ENCODE data around the gene RTP2. TPM values are rescaled to one million over a fixed set of nuclear protein-coding genes. Genes with fewer than 3 reads are reported as not detected.

Gene RTP2
- total RNA-seq, 1 donor from 2014 or later: not detected

DNA sequence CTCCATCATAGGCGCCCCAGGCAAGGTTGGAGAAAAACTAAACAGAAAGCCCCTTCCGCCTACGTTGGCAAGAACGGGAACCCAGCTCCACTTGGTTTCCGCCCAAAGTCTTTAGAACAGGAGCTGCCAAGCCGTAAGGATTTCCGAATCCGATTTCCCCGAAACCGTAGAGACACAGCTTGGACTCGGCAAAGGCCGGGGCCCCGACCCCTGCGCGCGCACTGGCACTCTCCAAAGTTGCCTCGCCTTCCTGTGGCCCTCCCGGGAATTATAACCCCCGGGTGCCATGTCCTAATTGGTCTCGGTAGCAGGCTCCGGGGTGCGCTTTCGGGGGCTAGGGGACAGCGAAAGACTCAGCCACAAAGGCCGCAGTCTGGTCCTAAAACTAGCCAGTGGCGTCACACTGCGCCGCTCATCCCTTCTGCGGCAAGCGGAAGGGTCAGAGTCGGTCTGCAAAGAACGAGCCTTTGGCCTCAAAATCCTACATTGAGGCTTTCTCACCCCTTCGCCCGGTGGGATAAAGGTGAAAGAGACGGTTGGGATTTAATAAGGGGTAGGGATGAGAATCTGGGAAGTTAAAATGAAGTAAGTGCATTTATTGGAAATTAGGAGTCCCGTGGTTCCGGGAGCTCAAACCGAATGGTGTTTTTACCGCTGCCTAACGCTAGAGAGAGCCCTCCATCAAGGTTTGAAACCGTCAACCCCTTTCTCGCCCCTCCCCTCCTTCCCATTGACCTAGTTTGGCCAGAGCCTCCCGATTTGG lies 36.2 kb upstream of the RTP2 start:
- peak; percentile 84 for DNase-seq (ENCODE audit: low read depth)

DNA sequence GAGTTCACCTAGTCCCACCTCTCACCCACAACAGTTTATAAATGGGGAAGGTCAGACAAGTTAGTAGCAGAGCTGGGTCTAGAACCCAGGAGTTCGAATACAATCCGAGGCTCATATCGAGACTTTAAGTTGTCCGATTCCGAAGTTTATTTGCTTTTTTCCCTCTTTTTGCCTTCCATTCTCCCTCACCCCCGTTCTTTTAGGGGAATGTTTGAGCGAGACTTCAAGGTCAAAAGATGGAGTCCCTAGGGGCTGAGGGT lies 35.6 kb upstream of the RTP2 start:
- DNase-seq (ENCODE audit: low read depth): no peak

DNA sequence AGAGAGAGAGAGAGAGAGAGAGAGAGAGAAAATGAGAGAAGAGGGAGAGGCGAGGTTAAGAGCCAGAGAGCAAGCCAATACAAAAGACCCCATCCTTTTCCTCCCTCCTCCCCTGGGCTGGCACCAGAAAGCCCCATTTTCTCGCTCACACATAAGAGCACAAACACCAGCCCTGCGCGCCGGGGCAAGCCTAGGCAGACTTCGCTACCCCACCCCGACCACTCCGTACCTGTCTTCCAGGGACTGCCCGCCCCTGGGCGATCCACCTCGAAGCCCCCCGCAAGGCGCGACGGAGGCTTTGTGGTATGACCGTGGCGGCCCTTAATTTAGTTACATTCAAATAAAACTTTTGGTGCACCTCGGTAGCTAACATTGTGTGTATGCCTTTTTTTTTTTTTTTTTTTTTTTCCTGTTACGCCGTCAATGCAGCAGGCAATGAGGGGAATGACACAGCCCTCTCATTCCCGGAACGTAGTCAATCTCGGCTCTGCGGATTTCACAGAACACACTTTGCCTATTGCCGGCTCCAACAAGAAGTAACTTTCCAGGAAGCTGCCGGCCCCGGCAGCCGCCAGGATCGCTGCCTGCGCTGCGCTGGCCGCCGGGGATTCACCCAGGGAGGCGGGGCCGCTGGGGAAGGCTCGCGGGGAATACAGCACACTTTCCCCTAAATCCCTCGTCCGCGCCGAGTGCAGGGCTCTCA lies 35.2 kb upstream of the RTP2 start:
- peak; percentile 63 for DNase-seq (ENCODE audit: low read depth)

DNA sequence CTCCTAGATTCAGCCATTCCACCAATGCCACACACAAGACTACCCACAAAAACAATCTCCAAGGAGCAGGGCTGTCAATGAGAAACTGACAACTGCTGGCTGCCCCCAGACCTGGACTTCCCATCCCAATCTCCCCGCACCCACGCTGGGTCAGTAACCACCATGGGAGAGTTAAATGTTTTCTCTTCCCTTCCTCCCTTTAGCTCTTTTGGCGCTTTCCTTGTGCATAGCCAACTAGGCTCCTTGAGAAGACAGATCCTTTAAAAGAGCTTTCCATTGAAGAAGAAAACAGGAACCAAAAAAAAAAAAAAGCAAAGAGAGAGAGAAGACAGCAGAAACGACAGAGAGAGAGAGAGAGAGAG lies 34.6 kb upstream of the RTP2 start:
- no peak for DNase-seq (ENCODE audit: low read depth)

DNA sequence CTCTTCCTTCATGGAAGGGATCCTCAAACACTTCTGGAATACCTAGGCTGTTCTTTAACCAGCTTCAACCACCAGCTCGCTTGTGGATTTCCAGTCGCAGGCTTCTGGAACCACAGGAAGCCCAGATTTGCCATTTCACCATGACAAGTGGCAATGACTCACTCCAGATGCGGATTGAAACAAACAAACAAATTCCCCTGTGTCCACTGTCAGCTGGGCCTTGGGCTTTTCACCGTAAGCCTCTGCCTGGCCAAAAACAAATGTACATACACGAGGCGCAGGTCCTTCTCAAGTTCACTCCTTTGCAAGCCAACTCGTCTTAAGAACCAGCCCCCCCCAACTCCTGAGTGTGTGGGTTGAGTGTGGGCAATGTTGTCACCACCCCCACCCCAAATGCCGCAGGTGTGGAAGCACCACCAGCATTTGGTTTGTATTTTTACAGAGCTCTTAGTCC lies 34.1 kb upstream of the RTP2 start:
- DNase-seq (ENCODE audit: low read depth): peak; percentile 93

DNA sequence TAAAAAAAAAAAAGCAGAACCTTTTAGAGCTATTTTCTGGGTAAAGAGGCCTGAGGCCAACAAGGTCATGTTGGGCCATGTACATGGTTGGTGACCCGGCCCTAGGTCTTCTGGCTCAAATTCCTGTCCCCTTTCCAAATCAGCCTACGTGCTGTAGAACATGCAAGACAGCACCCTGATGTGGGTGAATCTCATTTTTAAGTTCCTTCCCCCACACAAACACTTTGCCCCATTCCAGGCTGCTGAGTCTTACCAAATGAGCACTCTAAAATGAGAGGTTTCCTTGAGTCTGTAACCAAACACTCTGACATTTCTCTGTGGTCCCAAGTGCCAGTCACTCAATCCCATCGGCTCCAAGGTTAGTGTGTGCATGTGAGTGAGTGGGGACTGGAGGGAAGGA lies 33.5 kb upstream of the RTP2 start:
- DNase-seq (ENCODE audit: low read depth): no peak

DNA sequence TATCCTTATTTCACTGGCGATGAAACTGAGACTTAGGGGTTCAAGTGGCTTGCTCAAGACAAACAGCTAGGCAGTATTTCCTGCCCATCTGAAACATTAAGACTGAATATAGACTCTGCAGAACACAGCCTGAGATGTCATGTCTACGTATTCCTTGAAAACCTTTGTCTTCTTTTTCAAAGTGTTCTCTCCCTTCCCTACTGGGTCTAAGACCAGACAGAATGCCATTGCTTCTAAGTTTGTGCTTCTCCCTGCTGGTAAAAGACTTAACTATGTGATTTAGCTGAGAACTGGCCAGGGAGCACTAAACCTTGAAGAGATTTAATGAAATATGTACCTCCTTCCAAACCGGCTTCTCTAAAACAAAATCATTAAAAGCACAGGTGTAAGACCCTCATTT lies 33.0 kb upstream of the RTP2 start:
- no peak for DNase-seq (ENCODE audit: low read depth)

DNA sequence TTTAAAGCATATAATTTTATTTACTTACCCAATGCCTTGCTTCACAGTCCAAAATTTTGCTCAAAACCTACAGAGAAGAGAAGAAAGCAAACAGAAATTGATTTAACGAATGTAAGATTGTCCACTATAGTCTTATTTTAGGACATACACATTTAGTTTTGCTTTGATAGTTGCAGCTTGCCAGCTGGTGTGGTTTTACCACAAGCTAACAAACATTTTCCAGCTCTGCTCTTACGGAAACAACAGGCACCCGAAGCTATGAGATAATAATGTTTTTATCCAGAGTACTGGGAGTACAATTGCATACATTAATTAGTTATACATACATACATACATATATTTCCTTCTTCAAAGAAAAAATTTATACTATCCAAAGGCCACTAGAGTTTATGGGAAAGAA lies 32.5 kb upstream of the RTP2 start:
- no peak for DNase-seq (ENCODE audit: low read depth)

DNA sequence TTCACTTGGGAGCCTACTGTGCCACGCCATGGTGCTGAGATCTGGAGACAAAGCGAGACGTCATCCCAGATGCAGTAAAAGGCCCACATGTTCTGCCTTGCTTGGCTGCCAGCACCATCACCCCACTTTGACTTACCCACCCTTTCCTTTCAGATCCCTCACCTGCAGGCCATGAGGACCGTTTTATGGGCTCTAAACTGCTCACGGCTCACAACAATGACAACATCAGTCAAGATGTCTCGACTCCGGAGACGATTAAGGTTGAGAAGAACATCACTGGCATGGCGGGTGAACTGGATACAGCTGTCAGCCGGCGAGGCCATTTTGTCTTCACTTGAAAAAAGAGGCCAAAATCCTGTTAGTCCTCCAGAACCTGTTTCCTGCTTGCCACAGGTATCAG lies 31.0 kb upstream of the RTP2 start:
- DNase-seq (ENCODE audit: low read depth): no peak

DNA sequence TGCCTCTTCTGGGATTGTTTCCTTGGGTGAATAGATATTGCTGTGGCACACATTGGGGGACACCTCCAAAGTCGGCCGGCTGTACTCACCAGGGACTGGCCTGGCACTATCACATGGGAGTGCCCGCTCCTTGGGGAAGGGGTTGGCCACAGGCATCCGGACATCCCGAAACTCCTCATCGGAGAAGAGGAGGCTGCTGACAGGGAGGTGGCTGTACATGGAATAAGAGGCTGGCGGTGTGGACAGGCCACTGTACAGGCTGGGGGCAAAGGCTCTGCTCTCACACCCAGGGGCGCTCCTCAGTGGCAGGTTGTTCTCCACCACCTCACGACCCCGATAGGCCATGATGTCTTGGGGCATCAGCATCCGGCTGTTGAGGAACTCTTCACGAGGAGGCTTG lies 27.2 kb upstream of the RTP2 start:
- no peak for DNase-seq (ENCODE audit: low read depth)

DNA sequence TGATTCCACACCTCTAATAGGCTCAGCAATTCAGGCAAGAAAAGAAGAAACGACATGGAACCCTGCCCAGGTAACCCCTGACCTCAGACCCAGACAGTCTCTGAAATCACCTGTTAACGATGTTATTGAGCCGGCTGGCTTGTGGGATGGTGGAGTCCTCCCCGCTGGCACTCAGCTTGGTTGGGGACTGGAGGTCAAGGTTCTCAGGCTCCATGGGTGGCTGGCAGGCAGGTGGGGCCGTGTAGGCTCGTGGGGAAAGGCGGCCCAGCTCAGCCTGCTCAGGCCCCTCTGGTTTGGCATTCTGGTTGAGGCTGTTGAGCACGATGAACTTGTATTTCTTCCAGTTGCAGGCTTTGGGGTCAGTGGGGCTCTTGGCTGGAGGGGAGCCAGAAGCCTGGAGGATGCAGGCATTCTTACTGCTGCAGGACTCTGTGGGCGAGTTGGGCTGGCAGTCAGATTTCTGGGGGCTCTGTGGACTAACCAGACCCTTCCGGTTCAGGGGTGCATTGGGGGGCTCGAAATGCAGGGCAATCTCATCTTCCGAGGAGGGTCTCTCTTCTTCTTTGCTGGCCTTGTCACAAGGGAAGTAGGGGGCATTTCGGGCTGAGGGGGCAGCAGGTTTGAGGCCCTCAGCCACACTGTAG lies 26.7 kb upstream of the RTP2 start:
- DNase-seq (ENCODE audit: low read depth): no peak

DNA sequence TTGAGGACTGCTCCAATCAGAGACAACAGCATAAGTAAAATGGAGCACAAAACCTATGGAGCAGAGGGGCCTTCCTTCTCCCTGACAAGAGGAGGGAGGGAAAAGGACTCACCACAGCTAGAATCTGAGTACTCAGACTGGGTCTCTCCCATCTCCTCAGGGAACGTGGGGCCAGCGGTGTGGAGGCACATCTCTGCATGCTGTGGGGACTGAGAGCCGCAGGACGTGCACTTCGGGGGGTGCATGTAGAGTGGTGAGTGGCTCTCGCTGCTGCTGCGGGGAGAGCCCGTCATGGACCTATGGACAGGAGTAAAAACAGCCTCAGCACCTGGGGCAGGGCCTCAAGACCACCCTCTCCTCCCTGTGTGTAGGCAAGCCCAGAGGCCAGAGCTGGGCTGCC lies 25.9 kb upstream of the RTP2 start:
- no peak for DNase-seq (ENCODE audit: low read depth)

DNA sequence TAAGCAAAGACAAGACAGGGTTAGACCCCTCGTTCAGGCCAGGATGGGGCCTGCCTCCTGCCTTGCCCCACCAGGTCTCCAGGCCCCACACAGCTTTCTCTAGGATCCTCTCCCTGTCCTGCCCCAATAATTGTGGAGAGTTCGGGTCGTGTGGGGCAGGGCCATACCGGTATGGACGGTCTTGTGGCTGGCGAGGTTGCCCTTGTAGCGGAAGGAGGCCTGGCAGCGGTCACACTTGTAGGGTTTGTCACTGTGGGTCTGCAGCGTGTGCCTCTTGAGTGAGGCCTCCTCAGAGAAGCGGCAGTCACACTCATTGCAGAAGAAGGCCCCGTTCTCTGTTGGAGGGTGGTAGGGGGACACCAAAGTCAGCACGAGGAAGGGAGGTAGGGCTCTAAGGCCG lies 24.2 kb upstream of the RTP2 start:
- no peak for DNase-seq (ENCODE audit: low read depth)

DNA sequence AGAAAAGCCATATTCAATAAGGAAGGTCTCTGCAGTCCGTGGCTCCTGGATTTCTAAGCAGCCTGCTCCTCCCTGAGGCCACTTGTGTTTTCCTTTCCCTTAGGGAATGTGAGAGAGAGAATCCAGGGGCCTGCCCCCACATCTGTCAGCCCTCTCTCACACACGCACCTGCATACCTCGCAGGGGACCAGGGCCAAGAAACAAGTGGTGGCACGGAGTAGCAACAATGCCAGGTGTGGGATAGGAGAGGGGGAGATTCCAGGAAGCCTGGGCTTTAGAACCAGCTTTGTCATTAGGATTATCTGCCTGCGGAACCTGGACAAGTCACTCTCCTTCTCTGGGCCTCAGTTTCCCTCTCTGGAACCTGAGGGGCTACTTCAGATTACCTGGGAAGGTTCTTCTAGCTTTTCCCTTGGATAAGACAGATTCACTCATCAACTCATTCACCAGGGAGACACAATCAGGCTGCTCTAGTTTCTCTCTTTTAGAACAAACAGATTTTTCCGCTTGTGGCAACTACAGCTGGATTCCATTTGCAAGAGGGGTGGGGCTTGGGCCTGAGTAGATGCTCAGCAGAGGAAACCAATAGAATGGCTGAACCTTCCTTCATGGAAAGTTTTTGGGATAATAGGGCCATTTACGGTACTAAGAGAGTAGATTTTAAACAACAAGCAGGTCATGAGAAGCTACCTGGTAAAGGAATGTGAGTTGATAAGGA lies 23.5 kb upstream of the RTP2 start:
- DNase-seq (ENCODE audit: low read depth): no peak

DNA sequence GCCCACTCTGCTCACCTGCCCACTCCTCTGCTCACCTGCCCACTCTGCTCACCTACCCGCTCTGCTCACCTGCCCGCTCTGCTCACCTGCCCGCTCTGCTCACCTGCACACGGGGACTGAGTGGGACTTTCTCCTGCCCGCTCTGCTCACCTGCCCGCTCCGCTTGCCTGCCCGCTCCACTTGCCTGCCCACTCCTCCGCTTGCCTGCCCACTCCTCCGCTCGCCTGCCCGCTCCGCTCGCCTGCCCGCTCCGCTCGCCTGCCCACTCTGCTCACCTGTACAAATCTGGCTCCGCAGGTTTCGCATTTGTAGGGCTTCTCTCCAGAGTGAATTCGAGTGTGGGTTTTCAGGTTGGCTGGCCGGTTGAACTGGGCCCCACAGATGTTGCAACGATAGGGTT lies 22.9 kb upstream of the RTP2 start:
- no peak for DNase-seq (ENCODE audit: low read depth)

DNA sequence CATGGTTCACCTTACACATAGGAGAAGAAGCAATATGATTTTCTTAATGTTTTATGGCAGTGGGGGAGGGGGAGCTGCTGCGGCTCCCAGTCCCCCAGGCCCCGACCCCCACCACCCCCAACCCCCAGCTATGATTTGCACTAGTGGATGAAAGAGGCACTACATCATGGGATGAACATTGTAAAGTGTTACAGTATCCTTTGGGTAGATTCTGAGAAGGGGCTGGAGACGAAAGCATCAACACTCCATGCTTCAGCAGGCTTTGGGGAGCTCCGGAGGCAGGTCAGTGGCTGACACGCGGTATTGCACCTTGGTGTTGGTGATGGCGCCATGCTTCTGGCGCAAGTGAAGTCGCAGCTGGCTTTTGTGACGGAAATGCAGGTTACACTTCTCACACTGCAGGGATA lies 19.9 kb upstream of the RTP2 start:
- DNase-seq (ENCODE audit: low read depth): no peak

DNA sequence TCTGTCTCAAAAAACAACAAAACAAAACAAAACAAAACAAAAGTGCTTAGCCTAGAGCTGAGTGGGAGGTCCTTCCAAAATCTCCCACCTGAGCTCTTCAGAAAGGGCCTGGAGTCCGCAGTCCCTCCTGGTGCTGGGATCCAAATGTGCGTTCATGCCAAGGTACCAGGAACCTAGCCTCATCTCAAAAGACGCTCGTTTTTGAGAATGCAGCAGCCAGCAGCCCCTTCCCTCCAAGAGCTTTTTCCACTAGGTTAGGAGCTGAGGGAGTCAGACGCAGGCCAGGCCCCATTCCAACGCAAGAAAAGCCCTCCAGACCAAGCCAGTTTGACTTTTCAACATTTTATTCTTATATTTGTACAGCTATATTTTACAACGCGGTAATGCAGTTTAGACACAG lies 18.7 kb upstream of the RTP2 start:
- no peak for DNase-seq (ENCODE audit: low read depth)

DNA sequence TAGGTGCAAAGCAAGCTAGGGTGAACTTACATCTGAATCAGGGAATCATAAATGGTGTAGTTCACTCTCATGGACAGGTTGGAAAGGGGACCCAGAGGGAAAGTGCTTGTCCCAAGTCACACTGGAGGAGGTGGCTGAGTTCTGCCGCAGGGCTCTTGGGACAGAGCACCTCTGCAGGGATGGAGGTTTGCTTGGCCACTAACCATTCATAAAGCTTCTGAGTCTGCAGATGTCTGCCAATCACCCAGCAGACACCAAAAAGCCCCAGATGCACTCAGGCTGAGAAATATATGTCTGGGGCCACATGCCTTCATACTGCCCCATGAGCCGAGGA lies 17.9 kb upstream of the RTP2 start:
- no peak for DNase-seq (ENCODE audit: low read depth)

DNA sequence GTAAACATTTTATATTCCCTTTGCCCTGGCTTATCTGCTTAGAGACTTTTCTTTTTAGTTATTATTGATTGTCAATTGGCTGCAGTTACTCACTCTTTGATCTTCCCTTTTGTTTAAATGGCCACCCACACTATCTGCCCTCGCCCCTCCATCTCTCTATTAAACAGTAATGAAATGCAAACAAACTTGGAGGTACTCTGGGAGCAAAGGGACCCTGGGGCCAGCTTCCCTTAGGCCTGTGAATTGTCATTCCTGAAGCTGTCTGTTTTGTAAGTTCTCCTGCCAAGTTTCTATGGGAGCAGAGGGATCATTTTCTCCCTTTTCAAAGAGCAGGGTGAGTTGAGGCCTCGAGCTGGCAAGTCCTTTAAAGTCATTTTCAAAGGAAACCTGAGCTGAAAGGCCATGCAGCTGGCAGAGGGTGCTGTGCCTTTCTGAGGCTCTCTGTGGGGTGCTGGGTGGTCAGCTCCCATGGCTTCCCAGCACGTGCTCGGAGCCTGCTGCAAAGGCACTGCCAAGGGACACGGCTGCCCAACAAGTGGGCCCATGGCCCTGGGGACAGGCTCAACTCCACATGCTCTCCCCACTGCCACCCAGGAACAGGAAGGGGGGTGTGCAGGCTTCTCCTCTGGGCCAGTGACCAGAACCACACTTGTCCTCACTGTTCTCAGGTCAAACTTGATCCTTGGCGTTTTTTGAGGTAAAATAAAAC lies 17.4 kb upstream of the RTP2 start:
- no peak for DNase-seq (ENCODE audit: low read depth)

DNA sequence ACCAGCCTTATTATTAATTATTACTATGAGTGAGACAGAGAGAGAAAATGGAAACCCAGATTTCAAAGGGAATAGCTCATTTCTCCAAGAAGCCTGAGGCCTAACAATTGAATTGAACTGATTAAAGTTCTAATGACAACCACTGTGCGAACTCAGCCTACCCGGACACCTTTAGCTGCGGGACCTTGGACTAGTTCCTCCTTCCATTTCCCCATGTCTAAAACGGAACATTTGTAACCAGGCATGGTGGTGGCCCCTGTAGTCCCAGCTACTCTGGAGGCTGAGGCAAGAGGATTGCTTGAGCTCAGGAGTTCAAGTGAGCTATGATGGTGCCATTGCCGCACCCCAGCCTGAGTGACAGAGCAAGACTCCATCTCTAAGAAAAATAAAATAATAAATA lies 16.4 kb upstream of the RTP2 start:
- no peak for DNase-seq (ENCODE audit: low read depth)

DNA sequence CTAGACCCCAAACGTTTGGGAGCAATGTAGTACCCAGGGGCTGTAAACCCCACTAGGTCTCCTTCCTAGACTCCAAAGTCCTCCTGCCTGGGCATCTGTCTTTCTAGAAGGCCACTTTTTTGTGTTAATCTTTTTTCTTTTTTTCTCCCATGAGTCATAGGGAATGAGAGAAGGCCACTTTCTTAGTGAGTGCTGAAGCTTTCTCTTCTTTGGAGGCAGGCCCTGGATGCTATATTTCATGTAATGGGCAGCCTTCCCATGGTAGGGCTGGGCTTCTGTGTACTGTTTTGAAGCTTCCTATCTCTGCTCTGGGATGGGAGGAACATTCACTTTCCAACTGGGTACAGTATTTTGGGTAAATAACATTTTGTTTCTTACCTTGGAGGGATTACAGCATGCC lies 15.2 kb upstream of the RTP2 start:
- DNase-seq (ENCODE audit: low read depth): no peak

DNA sequence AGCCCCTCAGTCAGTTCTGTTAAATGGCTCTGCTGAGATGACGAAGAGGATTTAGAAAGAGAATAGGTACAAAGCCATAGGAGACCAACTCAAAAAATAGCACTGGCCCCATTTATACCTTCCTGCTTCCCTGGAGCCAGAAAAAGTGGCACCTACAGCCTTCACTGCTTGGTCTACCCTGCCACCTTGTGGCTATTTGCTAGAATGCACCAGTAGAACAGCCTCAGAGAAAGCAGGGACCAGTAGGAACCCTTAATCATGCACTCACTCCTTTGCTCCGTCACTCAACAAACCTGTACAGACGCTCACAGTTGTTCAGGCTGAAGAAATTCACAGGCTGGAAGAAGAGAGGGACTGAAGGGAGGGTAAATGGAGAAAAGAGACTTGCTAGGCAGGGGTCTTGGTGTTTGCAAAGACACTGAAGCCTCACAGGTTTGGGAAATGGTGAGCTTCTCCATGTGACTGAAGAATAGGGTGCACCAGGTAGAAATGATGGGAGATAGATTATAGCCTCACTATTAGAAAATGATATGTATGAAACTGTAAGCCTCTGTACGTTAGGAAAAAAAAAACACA lies 12.1 kb upstream of the RTP2 start:
- peak; percentile 68 for DNase-seq (ENCODE audit: low read depth)

All from renal cortical epithelial cell (primary cell).